HepG2 (cell line): ENCODE results near the gene AP5B1. TPM values are rescaled to one million over a fixed set of nuclear protein-coding genes. Genes with fewer than 3 reads are reported as not detected.

Experiments
- HNF4A ChIP-seq: sonication (generic); formaldehyde crosslinking; IDR thresholded peaks from 2 replicates; pipeline ENCODE4 v1.4.0; 2020; ENCODE audit warnings: missing genetic modification reagents
- HNF4G ChIP-seq, 2 experiments: sonication (generic) in 1 of 2; formaldehyde crosslinking in 1 of 2; IDR thresholded peaks; 2 replicates each; pipeline versions ENCODE4 v1.4.0 to v1.6.1; 2011 to 2020; ENCODE audit warnings: borderline replicate concordance in 2 of 2, low read depth in 2 of 2, mild to moderate bottlenecking in 2 of 2, low read length in 1 of 2, missing genetic modification reagents in 1 of 2, moderate library complexity in 1 of 2
- HOXA3 ChIP-seq: sonication (generic); formaldehyde crosslinking; IDR thresholded peaks from 2 replicates; pipeline ENCODE4 v1.5.0; 2020; ENCODE audit warnings: missing genetic modification reagents
- IRX3 ChIP-seq: sonication (generic); formaldehyde crosslinking; IDR thresholded peaks from 2 replicates; pipeline ENCODE4 v1.8.1; 2023; ENCODE audit warnings: mild to moderate bottlenecking, low read depth, missing genetic modification reagents, borderline replicate concordance
- PATZ1 ChIP-seq: sonication (generic); formaldehyde crosslinking; IDR thresholded peaks from 2 replicates; pipeline ENCODE4 v1.4.0; 2020; ENCODE audit warnings: missing genetic modification reagents
- REPIN1 ChIP-seq: sonication (generic); formaldehyde crosslinking; IDR thresholded peaks from 2 replicates; pipeline ENCODE4 v1.8.0; 2022; ENCODE audit warnings: missing genetic modification reagents, low read depth, mild to moderate bottlenecking, borderline replicate concordance
- ZNF281 ChIP-seq: sonication (generic); formaldehyde crosslinking; IDR thresholded peaks from 2 replicates; pipeline ENCODE4 v1.4.0; 2020; ENCODE audit warnings: missing genetic modification reagents, borderline replicate concordance
- polyA plus RNA-seq, 8 experiments: library from polyadenylated mRNA; depleted of rRNA in 3 of 8; stranded (reverse) in 7 of 8; unstranded in 1 of 8; fragments of >200 nt; fragmentation: Illumina TruSeq in 4 of 8; extraction: Trizol in 4 of 8; gene quantifications; 2 replicates each; pipeline versions ENCODE4 v1.2.1 to v1.2.3, GENCODE V29; 2011 to 2016; ENCODE audit warnings: low read depth in 4 of 8, missing spikeins in 1 of 8, mixed read lengths in 1 of 8; ENCODE audit not compliant: insufficient read depth in 1 of 8
- total RNA-seq, 5 experiments: library from RNA; depleted of rRNA; stranded (reverse); fragments of >200 nt; fragmentation: Illumina TruSeq; extraction: Trizol; gene quantifications; 2 replicates each; pipeline ENCODE4 v1.2.3, GENCODE V29; 2016; ENCODE audit warnings: low read depth in 1 of 5

AP5B1 gene
- total and polyA plus RNA-seq, 2 of the 13 experiments (the other 11 are each of a cell fraction or from before 2014, with no cell fraction given), result 1.7 to 4.4 TPM

- TF ChIP-seq HOXA3 (CRISPR knock-in tag) (0 out of 2 replicates have a peak, but pooled peaks have one; percentile 29), PATZ1 (peak; percentile 31; the same call in 1 of the 2 replicates), REPIN1 (CRISPR knock-in tag) (no peak), HNF4A (CRISPR knock-in tag) (peak; percentile 65), IRX3 (CRISPR knock-in tag) (no peak), HNF4G (IDR thresholded peaks at IDR 0.05; ENCODE audit: borderline replicate concordance, low read depth, low read length) (peak; percentile 63; the same call in 1 of the 2 replicates), HNF4G (CRISPR knock-in tag; IDR thresholded peaks at IDR 0.05; ENCODE audit: borderline replicate concordance, low read depth) (no peak), ZNF281 (peak; percentile 89)
These were observed 7.2 kb upstream of the AP5B1 start (continued) for GRCh38 chr11:65787649-65788622.
